K562 (cell line): ENCODE measurements around the gene GMEB2. TPM values are rescaled to one million over a fixed set of nuclear protein-coding genes. Genes with fewer than 3 reads are reported as not detected.

Experiments
- ATAC-seq: fragments of 200-7000 bp; cut with Tn5 transposase; 3 replicates; pipeline ENCODE4 v1.9.1; 2020; ENCODE audit warnings: moderate library complexity
- BruUV-seq: library from RNA; stranded (reverse); fragments of 400-500 nt; replicated peaks from 2 replicates; lab custom pipeline; 2021; lab: Mats Ljungman, UMichigan
- CTCF ChIA-PET: fragments of 300-600 bp; formaldehyde crosslinking; extraction: SDS; loops from one replicate; lab custom pipeline; 2021; ENCODE audit warnings: low intra/inter-chr PET ratio; lab: Yijun Ruan, JAX
- POLR2A ChIA-PET: fragments of 300-600, 350-650 bp; sonication (Branson Sonifier 250); formaldehyde crosslinking; extraction: SDS; loops from one replicate; lab custom pipeline; 2021; ENCODE audit warnings: antibody characterized with exemption, inconsistent platforms; lab: Yijun Ruan, JAX
- DNase-seq, 4 experiments: peaks; one replicate each; pipeline versions ENCODE4 v3.0.0 to v3.0.0-alpha.2; 2011 to 2018; ENCODE audit warnings: low spot score in 3 of 4, mixed read lengths in 3 of 4; ENCODE audit errors: extremely low read depth in 1 of 4
- FAIRE-seq: peaks from 2 replicates; lab custom pipeline; 2011; peaks lifted over from hg19 to GRCh38; lab: Jason Lieb, UNC
- H2AFZ ChIP-seq: 2 replicates; pipeline ENCODE4 v1.6.0; 2011; ENCODE audit warnings: low read depth, low read length, control low read depth, inconsistent platforms
- H3K27ac ChIP-seq: fragments of 200-600 bp; 3 replicates; pipeline ENCODE4 v1.8.0; 2011; ENCODE audit warnings: low read depth, mild to moderate bottlenecking, control low read depth, inconsistent platforms, low read length, moderate library complexity, mixed read lengths; ENCODE audit errors: extremely low read depth
- H3K27me3 ChIP-seq, 2 experiments: fragments of 300-600 bp in 1 of 2; 2 replicates in 1 of 2; 3 replicates in 1 of 2; pipeline versions ENCODE4 v1.6.0 to v1.8.0; 2011; ENCODE audit warnings: inconsistent platforms in 2 of 2, low read length in 2 of 2, mild to moderate bottlenecking in 1 of 2, mixed read lengths in 1 of 2, moderate library complexity in 1 of 2; ENCODE audit not compliant: control insufficient read depth in 2 of 2, insufficient read depth in 2 of 2
- H3K36me3 ChIP-seq: fragments of 300-600 bp; 3 replicates; pipeline ENCODE4 v1.8.0; 2011; ENCODE audit warnings: mild to moderate bottlenecking, low read length, inconsistent platforms; ENCODE audit not compliant: control insufficient read depth, insufficient read depth
- H3K4me1 ChIP-seq, 2 experiments: fragments of 200-600 bp in 1 of 2; replicated peaks in 1 of 2; 2 replicates in 1 of 2; 3 replicates in 1 of 2; pipeline versions ENCODE4 v1.5.1 to v1.8.0; 2011; ENCODE audit warnings: inconsistent platforms in 2 of 2, low read length in 2 of 2, mild to moderate bottlenecking in 1 of 2, mixed read lengths in 1 of 2, moderate library complexity in 1 of 2; ENCODE audit not compliant: control insufficient read depth in 2 of 2, insufficient read depth in 2 of 2
- H3K4me2 ChIP-seq: 2 replicates; pipeline ENCODE4 v1.6.1; 2011; ENCODE audit warnings: low read length, control low read depth, inconsistent platforms, mixed read lengths; ENCODE audit not compliant: insufficient read depth
- H3K4me3 ChIP-seq: fragments of 200-600 bp; sonication (generic), shearing (Covaris generic); 2 replicates; pipeline ENCODE4 v1.5.1; 2016; ENCODE audit warnings: control low read depth, inconsistent platforms
- H3K79me2 ChIP-seq: fragments of 200-600 bp; 3 replicates; pipeline ENCODE4 v1.8.0; 2011; ENCODE audit warnings: low read length, inconsistent platforms; ENCODE audit not compliant: control insufficient read depth, insufficient read depth
- H3K9ac ChIP-seq, 2 experiments: 2 replicates each; pipeline versions ENCODE4 v1.6.0 to v1.6.1; 2011; ENCODE audit warnings: low read depth in 2 of 2, low read length in 2 of 2, control low read depth in 1 of 2, inconsistent platforms in 1 of 2, mild to moderate bottlenecking in 1 of 2, mixed read lengths in 1 of 2; ENCODE audit not compliant: insufficient read depth in 1 of 2
- H3K9me1 ChIP-seq: one replicate; pipeline ENCODE4 v1.6.0; 2011; ENCODE audit warnings: inconsistent platforms, mild to moderate bottlenecking, low read length, moderate library complexity; ENCODE audit not compliant: control insufficient read depth, insufficient read depth
- H3K9me3 ChIP-seq: replicated peaks from 2 replicates; pipeline ENCODE4 v1.5.1; 2011; ENCODE audit warnings: low read depth, low read length, inconsistent platforms; ENCODE audit not compliant: control insufficient read depth, insufficient read depth
- H4K20me1 ChIP-seq: replicated peaks from 2 replicates; pipeline ENCODE4 v1.6.1; 2011; ENCODE audit warnings: low read length, inconsistent platforms, mixed read lengths; ENCODE audit not compliant: control insufficient read depth, insufficient read depth
- LARP7 ChIP-seq: fragments of 450-650 bp; IDR thresholded peaks from 2 replicates; pipeline ENCODE4 v1.6.1; 2016
- MEF2D ChIP-seq: conservative IDR thresholded peaks from 2 replicates; pipeline ENCODE4 v1.6.1; 2016; ENCODE audit warnings: low read depth, missing genetic modification characterization, missing compliant biosample characterization
- PHB ChIP-seq: fragments of 250-450 bp; sonication (Bioruptor Pico); IDR thresholded peaks from 2 replicates; pipeline ENCODE4 v1.5.0; 2021
- ZNF184 ChIP-seq: sonication (generic); formaldehyde crosslinking; IDR thresholded peaks from 2 replicates; pipeline ENCODE4 v1.5.0; 2020; ENCODE audit warnings: missing genetic modification reagents
- WGBS: fragments of 100-300 bp; shearing (Covaris generic); methylation state at CpG from one replicate; pipeline ENCODE4 v1.1.6; 2016; ENCODE audit warnings: low coverage, mixed read lengths; ENCODE audit not compliant: insufficient coverage; ENCODE audit errors: missing lambda C conversion rate; 5-methylcytosine and 5-hydroxymethylcytosine counted together
- in situ Hi-C: fragments of 300-500 bp; cut with MboI; formaldehyde crosslinking; loops from 4 replicates; pipeline ENCODE4 v1.15.0; 2018; ENCODE audit warnings: inconsistent platforms, mixed read lengths
- intact Hi-C: fragments of 100-400 bp; cut with micrococcal nuclease; formaldehyde crosslinking; loops from 2 replicates; pipeline ENCODE4 v1.14.2; 2022
- polyA plus RNA-seq, 8 experiments: library from polyadenylated mRNA; depleted of rRNA in 4 of 8; stranded (reverse) in 5 of 8; unstranded in 3 of 8; fragments of >200 nt; fragmentation: Nextera tagmentation in 2 of 8; fragmentation: Illumina TruSeq in 1 of 8; extraction: Ambion mirVana in 2 of 8; extraction: Trizol in 1 of 8; gene quantifications; 2 replicates each; pipeline versions ENCODE4 v1.2.1 to v1.2.3, GENCODE V29; 2011 to 2014; ENCODE audit warnings: inconsistent platforms in 1 of 8, missing spikeins in 1 of 8
- total RNA-seq, 7 experiments: library from RNA; depleted of rRNA in 6 of 7; stranded (reverse); fragments of >200 nt in 6 of 7; fragmentation: Illumina TruSeq in 2 of 7; extraction: Trizol in 2 of 7; gene quantifications; 2 replicates each; pipeline versions ENCODE4 v1.2.1 to v1.2.3, GENCODE V29; 2011 to 2021; ENCODE audit warnings: low replicate concordance in 1 of 7
- TF ChIP-seq, protein P1 (sequence below): fragments of 250-450 bp; sonication (Bioruptor Pico); IDR thresholded peaks from 2 replicates; pipeline ENCODE4 v1.5.1; 2021; ENCODE audit warnings: mild to moderate bottlenecking
- TF ChIP-seq, protein P2 (sequence below): fragments of 450-650 bp; IDR thresholded peaks from 2 replicates; pipeline ENCODE4 v1.6.1; 2016; ENCODE audit warnings: low read depth
- TF ChIP-seq, protein P3 (sequence below): sonication (generic); formaldehyde crosslinking; IDR thresholded peaks from 2 replicates; pipeline ENCODE4 v1.8.0; 2022; ENCODE audit warnings: mild to moderate bottlenecking, missing genetic modification reagents
- TF ChIP-seq, protein P4 (sequence below): fragments of 450-650 bp; IDR thresholded peaks from 2 replicates; pipeline ENCODE4 v1.6.1; 2016; ENCODE audit warnings: mild to moderate bottlenecking
- TF ChIP-seq, protein P5 (sequence below): IDR thresholded peaks from 2 replicates; pipeline ENCODE4 v1.6.1; 2011; ENCODE audit not compliant: insufficient read length; ENCODE audit errors: extremely low read depth

Gene GMEB2
- total and polyA plus RNA-seq, 9 of the 15 experiments (the other 6 are each of a cell fraction or from before 2014, with no cell fraction given): 0.03 to 13.9 (median 6.3) TPM

DNA sequence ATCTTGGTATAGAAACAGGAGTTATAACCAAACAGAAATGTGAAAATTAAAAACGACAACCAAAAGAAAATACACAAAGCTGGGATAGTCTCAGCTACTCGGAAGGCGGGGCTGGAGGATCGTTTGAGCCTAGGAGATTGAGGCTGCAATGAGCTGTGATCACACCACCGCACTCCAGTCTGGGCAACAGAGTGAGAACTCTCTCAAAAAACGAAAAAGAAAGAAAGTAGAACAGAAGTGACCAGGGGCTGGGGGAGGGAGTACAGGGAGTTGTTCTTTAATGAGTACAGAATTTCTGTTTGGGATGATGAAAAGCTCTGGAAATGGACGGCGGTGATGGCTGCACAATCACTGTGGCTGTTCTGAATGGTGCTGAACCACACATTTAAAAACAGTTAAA lies 5.9 kb downstream of the GMEB2 start:
- Histone ChIP-seq H3K27me3 (no peaks in the 10 kb centered on the region), H2AFZ (no peak overlapping the region), H3K9ac (0 out of 4 replicates have a peak overlapping the region, but pooled peaks of 1 of the 2 experiments have one; percentile 36), H3K9me3 (no peaks in the 10 kb centered on the region), H3K4me1 (peaks cover 3 to 20% of the 10 kb centered on the region in 2 experiments; a peak in 3 of 5 replicates), H3K4me2 (no peak overlapping the region), H3K79me2 (peaks cover 57% of the 10 kb centered on the region), H4K20me1 (no peaks in the 10 kb centered on the region), H3K9me1 (no peaks in the 10 kb centered on the region), H3K27ac (no peak overlapping the region), H3K36me3 (peaks cover 35% of the 10 kb centered on the region; the same call in 2 of the 3 replicates), H3K4me3 (no peak overlapping the region)
- CTCF ChIA-PET: no interaction called here
- 62% methylated on average over 8 of the region's 8 CpGs for WGBS
- FAIRE-seq: no peak
- ATAC-seq: no peak
- in situ Hi-C loops: no loop called here
- no TSS peak for BruUV-seq
- no peak for DNase-seq
- POLR2A ChIA-PET: interaction anchor here (0.7 to 1.7 kb wide), 2 partner anchors 21 to 243 kb away, joined by 4 read pairs; no protein-coding TSS in a partner anchor
- intact Hi-C loops: no loop called here
- TF ChIP-seq, protein P1, sequence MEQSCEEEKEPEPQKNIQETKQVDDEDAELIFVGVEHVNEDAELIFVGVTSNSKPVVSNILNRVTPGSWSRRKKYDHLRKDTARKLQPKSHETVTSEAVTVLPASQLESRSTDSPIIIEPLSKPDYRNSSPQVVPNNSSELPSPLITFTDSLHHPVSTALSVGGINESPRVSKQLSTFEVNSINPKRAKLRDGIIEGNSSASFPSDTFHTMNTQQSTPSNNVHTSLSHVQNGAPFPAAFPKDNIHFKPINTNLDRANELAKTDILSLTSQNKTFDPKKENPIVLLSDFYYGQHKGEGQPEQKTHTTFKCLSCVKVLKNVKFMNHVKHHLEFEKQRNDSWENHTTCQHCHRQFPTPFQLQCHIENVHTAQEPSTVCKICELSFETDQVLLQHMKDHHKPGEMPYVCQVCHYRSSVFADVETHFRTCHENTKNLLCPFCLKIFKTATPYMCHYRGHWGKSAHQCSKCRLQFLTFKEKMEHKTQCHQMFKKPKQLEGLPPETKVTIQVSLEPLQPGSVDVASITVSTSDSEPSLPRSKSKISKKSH (CRISPR knock-in tag): no peak
- TF ChIP-seq, protein P2, sequence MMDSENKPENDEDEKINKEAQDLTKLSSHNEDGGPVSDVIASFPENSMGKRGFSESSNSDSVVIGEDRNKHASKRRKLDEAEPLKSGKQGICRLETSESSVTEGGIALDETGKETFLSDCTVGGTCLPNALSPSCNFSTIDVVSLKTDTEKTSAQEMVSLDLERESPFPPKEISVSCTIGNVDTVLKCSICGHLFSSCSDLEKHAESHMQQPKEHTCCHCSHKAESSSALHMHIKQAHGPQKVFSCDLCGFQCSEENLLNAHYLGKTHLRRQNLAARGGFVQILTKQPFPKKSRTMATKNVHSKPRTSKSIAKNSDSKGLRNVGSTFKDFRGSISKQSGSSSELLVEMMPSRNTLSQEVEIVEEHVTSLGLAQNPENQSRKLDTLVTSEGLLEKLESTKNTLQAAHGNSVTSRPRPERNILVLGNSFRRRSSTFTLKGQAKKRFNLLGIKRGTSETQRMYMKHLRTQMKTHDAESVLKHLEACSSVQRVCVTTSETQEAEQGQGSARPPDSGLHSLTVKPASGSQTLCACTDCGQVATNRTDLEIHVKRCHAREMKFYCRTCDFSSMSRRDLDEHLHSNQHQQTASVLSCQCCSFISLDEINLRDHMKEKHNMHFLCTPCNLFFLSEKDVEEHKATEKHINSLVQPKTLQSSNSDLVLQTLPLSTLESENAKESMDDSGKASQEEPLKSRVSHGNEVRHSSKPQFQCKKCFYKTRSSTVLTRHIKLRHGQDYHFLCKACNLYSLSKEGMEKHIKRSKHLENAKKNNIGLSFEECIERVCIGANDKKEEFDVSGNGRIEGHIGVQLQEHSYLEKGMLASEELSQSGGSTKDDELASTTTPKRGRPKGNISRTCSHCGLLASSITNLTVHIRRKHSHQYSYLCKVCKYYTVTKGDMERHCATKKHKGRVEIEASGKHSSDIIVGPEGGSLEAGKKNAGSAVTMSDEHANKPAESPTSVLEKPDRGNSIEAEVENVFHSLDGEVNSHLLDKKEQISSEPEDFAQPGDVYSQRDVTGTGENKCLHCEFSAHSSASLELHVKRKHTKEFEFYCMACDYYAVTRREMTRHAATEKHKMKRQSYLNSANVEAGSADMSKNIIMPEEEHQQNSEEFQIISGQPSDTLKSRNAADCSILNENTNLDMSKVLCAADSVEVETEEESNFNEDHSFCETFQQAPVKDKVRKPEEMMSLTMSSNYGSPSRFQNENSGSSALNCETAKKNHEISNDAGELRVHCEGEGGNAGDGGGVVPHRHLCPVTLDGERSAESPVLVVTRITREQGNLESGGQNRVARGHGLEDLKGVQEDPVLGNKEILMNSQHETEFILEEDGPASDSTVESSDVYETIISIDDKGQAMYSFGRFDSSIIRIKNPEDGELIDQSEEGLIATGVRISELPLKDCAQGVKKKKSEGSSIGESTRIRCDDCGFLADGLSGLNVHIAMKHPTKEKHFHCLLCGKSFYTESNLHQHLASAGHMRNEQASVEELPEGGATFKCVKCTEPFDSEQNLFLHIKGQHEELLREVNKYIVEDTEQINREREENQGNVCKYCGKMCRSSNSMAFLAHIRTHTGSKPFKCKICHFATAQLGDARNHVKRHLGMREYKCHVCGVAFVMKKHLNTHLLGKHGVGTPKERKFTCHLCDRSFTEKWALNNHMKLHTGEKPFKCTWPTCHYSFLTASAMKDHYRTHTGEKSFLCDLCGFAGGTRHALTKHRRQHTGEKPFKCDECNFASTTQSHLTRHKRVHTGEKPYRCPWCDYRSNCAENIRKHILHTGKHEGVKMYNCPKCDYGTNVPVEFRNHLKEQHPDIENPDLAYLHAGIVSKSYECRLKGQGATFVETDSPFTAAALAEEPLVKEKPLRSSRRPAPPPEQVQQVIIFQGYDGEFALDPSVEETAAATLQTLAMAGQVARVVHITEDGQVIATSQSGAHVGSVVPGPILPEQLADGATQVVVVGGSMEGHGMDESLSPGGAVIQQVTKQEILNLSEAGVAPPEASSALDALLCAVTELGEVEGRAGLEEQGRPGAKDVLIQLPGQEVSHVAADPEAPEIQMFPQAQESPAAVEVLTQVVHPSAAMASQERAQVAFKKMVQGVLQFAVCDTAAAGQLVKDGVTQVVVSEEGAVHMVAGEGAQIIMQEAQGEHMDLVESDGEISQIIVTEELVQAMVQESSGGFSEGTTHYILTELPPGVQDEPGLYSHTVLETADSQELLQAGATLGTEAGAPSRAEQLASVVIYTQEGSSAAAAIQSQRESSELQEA: no peak
- TF ChIP-seq, protein P3, sequence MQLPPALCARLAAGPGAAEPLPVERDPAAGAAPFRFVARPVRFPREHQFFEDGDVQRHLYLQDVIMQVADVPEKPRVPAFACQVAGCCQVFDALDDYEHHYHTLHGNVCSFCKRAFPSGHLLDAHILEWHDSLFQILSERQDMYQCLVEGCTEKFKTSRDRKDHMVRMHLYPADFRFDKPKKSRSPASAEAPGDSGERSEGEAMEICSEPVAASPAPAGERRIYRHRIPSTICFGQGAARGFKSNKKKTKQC: no peak
- TF ChIP-seq, protein P4, sequence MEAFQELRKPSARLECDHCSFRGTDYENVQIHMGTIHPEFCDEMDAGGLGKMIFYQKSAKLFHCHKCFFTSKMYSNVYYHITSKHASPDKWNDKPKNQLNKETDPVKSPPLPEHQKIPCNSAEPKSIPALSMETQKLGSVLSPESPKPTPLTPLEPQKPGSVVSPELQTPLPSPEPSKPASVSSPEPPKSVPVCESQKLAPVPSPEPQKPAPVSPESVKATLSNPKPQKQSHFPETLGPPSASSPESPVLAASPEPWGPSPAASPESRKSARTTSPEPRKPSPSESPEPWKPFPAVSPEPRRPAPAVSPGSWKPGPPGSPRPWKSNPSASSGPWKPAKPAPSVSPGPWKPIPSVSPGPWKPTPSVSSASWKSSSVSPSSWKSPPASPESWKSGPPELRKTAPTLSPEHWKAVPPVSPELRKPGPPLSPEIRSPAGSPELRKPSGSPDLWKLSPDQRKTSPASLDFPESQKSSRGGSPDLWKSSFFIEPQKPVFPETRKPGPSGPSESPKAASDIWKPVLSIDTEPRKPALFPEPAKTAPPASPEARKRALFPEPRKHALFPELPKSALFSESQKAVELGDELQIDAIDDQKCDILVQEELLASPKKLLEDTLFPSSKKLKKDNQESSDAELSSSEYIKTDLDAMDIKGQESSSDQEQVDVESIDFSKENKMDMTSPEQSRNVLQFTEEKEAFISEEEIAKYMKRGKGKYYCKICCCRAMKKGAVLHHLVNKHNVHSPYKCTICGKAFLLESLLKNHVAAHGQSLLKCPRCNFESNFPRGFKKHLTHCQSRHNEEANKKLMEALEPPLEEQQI: no peak
- TF ChIP-seq PHB (CRISPR knock-in tag) (no peak), MEF2D (tag) (no peak), ZNF184 (no peak), LARP7 (no peak)
- TF ChIP-seq, protein P5, sequence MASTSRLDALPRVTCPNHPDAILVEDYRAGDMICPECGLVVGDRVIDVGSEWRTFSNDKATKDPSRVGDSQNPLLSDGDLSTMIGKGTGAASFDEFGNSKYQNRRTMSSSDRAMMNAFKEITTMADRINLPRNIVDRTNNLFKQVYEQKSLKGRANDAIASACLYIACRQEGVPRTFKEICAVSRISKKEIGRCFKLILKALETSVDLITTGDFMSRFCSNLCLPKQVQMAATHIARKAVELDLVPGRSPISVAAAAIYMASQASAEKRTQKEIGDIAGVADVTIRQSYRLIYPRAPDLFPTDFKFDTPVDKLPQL: no peak
